GM21723 (cell line): Measurements from ENCODE around the gene KIAA2012.

Experiments used
- ATAC-seq: cut with Tn5 transposase; IDR thresholded peaks from one replicate; pipeline ENCODE4 v1.9.1; 2021; ENCODE audit warnings: mild to moderate bottlenecking, moderate library complexity; ENCODE audit not compliant: unreplicated experiment

KIAA2012 gene

DNA sequence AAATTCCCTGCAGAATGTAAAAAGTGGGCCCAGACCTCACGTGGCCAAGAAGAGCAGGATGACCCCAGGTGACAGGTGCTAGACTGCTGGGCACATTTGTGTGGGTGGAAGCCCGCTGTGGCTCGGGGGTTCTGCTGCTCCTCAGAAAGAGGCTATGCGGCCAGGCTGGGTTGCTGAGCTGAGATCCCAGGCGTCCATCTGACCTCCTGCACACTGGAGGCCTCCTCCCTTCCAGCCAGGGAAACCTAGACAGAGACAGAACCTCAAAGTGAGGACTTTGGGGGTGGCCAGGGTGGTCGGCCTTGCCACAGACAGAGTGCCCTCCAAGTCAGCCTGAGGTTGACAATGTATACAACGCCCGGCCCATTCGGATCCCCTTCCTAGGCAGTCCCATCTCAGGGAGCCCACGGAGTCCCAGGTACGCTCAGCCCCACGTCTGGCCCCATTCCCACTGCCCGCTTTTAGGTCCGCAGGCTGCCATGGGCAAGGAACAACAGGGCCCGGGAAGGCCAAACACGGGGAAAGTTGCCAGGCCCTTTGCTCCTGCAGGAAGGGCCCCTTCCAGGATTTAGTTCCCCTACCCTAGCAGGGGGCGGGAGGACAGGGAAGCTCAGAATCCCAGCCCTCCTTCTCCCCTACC, 75.6 kb downstream of the KIAA2012 start:
- no peak for ATAC-seq

- ATAC-seq, result no peak
Measured at GRCh38 chr2:202149155-202149762, 76.2 kb downstream of the KIAA2012 start.

DNA sequence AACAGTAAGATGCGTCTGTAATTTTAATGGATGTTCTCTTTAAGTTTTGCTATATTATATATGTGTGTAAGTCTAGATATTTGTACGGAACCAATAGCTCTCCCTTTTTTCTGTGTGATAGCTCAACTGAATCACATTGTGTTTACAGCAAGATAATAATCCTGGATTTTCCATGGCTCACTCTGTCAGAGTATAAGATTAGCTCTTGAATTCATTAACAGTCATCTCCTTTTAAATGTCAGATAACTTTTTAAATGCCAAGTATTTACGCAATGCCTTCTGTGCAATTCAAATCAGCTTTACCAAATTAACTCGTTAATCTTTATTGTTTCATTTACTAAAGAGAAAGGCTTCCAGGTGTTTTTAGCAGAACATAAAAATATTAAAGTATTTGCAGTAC, 76.9 kb downstream of the KIAA2012 start:
- no peak for ATAC-seq

GRCh38 chr2:202152104-202152715, 79.2 kb downstream of the KIAA2012 start:
- no peak for ATAC-seq

DNA sequence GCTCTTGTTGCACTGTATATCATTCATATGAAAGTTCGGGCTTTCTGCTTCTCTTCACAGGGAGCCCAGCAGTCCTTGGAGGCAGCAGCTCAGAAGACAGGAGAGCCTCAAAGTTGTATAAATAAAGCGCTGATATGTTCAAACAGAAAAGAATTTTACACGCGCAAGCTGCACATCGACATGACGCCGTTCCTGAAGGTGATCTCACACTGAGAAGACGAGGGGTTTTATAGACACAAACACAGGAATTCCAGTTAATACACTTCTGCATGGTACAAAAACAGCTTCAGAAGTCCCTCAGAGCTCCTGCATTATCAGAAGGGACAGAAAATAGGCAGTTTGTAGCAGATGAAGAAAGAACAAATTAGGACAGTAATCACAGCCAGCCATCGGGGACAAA, 81.6 kb downstream of the KIAA2012 start:
- no peak for ATAC-seq

GRCh38 chr2:202157211-202157990, 84.3 kb downstream of the KIAA2012 start:
- no peak for ATAC-seq

GRCh38 chr2:202158796-202159195, 85.7 kb downstream of the KIAA2012 start:
- ATAC-seq, result no peak

DNA sequence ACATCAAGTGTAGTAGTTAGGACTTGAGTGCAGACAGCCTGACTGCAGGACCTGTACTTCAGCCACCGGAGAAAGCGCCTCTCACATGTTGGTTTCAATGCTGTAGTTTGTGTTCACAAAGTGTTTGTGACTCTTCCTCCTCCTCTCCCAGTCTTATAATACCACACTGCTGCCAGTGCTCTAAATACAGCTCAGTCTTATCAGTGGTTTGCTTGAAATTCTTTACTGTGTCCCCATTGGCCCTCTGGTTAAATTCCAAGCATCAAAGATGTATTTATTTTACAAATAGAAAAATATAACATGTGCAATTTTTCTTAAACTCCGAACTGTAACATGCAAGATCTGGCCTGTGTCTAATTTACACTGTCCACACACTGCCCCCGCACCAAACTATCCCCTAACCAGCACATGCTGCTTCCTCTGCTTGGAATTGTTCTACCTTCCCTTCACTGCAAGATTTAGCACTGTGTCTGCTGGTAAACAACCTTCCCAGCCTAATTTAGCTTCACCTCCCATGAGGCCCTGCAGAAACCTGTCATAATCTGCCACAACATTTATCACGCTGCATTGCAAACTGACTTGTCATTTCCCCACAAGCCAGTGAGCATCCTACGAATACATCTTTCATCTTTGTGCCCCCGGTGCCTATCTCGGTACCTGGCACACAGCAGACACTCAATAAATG, 88.2 kb downstream of the KIAA2012 start:
- ATAC-seq, result no peak

GRCh38 chr2:202164411-202164810, 91.4 kb downstream of the KIAA2012 start:
- ATAC-seq, result no peak

GRCh38 chr2:202165208-202165607, 92.2 kb downstream of the KIAA2012 start:
- ATAC-seq, result no peak

DNA sequence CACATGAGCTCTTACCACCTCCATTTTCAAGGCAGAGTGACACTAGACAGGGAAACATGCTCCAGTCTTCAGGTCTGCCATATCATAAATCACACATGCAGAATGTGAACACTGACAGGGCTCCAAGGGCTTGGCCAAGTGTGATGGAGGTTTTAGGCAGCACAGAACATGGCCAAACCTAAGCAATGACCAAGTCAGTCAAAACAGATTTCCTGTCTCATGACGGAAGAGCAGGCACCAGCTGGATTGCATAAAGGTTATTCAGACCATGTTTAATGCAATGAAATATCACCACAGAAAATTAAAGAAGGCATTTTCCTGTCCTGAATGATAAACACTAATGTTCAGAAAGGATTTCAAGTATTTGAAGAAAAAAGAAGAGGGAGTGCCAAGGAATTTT, 92.9 kb downstream of the KIAA2012 start:
- no peak for ATAC-seq

DNA sequence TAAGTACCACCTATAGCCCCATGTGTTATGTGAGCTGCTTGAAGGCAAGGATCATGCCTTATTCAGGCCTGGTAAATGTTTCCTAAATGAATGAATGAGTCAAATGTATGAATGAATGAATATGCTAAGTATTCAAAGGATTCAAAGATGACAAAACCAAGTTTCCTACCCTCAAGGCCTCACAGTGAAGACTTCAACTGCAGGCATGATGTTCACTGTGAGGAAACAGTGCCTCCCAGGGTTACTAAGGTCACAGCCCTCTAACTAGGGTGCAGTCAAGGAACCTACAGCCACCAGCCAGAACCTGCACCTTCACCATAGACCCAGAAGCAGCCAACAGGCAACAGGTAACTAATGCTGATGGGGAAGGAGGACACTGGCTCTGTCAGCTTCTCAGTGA, 96.1 kb downstream of the KIAA2012 start:
- no peak for ATAC-seq

DNA sequence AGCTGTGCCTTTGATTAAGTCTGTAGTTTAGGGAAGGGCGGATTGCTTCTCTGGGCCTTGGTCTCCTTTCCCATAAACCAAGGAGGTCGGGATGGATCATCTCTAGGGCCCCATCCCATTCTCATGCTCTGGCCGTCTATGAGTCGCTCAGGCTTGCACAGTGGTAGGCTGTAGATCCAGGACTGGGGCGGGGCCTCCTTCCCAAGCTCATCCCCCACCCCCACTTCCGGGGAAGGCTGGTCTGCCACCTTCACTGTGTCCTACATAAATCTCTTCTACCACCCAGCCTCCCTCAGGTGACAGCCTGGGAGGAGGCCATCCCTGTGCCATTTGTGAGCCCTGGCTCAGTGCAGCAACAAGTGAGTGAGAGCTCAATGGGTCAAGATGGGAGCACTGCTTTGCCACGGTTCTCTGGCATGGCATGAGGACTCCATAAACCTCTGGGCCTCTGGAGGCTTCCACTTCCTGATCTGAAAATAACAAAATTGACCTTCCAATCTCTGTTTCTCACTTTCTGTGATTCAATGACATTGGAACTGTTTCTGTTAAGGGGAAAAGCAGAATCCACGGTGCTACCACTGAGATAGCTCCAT, 96.9 kb downstream of the KIAA2012 start:
- ATAC-seq, result no peak

- no peak for ATAC-seq
Measured at GRCh38 chr2:202171241-202171825, 98.3 kb downstream of the KIAA2012 start.

DNA sequence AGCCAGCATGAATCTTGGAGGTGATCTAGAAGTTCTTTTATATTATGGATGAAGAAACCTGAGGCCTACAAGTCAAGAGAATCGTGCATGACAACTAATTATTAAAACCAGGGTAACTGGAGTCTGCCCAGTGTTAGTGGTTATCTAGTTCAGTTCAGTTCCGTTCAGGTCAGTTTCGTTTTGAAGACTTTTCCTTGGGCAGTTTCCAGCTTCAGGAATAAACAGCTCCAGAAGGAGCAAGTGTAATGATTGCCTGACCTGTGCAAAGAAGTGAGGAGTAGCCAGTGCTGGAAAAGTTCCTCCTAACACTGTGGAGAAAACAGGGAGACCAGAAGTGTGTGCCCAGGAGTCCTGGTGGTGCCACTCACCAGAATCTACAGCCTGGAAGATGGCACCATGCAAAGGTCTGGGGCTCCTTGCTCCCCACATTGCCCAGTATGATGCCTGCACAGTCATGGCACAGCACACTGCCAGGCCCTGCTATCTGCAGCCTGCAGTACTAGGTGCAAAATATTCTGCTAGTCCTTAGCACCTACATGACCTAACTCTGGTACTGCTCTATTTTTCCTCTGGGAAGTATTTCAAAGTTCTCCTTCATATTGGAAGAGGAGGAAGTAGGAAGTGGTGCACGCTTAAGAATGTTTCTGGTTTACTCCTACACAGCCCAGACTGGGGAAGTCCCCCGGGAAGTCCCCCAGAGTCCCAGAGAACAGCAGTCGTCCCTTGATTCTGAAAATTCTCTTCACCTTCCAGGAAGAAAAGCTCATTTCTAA, 99.6 kb downstream of the KIAA2012 start:
- ATAC-seq, result peak; percentile 76

- no peak for ATAC-seq
Measured at GRCh38 chr2:202178346-202178958, 105.4 kb downstream of the KIAA2012 start.

DNA sequence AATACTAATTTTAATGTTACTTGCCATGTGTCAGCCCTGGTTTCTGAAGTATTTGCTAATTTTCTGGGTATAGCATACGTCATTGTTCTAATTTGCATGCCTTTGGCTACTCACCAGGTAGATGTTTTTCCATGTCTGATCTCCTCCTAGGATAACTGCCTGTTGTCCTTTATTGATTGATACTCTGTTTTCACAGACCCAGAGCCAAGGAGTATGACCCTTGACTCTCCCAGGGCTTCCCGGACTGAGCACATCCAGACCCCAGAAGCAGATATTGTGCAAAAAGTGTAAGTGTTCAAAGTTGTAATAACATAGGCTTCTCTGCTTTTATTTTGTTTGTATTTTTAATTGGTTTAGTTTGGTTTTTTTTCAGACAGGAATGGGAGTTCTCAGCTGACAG, 111.5 kb downstream of the KIAA2012 start:
- no peak for ATAC-seq

GRCh38 chr2:202185156-202185555, 112.1 kb downstream of the KIAA2012 start:
- ATAC-seq, result no peak

GRCh38 chr2:202186641-202187202, 113.7 kb downstream of the KIAA2012 start:
- ATAC-seq, result no peak
